ENCODE results near the gene STK32A.

DNA sequence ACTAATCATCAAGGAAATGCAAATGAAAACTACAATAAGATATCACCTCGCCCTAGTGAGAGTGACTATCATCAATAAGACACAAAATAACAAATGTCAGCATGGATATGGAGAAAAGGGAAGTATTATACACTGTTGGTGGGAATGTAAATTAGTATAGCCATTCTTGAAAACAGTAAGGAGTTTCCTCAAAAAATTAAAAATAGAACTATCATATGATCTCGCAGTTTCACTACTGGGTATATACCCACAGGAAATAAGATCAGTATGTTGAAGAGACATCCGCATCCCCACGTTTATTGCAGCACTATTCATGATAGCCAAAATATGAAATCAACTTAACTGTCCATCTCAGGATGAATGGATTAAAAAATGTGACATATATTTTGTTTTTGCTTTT is 31.6 kb upstream of the STK32A start:
- TF ChIP-seq, protein P1, sequence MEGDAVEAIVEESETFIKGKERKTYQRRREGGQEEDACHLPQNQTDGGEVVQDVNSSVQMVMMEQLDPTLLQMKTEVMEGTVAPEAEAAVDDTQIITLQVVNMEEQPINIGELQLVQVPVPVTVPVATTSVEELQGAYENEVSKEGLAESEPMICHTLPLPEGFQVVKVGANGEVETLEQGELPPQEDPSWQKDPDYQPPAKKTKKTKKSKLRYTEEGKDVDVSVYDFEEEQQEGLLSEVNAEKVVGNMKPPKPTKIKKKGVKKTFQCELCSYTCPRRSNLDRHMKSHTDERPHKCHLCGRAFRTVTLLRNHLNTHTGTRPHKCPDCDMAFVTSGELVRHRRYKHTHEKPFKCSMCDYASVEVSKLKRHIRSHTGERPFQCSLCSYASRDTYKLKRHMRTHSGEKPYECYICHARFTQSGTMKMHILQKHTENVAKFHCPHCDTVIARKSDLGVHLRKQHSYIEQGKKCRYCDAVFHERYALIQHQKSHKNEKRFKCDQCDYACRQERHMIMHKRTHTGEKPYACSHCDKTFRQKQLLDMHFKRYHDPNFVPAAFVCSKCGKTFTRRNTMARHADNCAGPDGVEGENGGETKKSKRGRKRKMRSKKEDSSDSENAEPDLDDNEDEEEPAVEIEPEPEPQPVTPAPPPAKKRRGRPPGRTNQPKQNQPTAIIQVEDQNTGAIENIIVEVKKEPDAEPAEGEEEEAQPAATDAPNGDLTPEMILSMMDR (conservative IDR thresholded peaks at IDR 0.05; ENCODE audit: low read depth, low read length), result no peak
- TF ChIP-seq EZH2 (IDR thresholded peaks at IDR 0.05; ENCODE audit: low read length, unreplicated experiment), result no peak
